Spleen (tissue), 11 donors: ENCODE results near the gene SLC25A41. TPM values are rescaled to one million over a fixed set of nuclear protein-coding genes. Genes with fewer than 3 reads are reported as not detected.

ENCODE experiments used
- DNase-seq: peaks from one replicate; pipeline ENCODE4 v3.0.0-alpha.2; 2020
- H3K27ac ChIP-seq, 8 donors: fragments of 200-600 bp; sonication (generic) in 7 of 8; 1 replicate in 4 of 8; 2 replicates in 4 of 8; pipeline versions ENCODE4 v1.5.0 to v1.8.0; 2016 to 2021; ENCODE audit warnings: inconsistent platforms in 4 of 8, mild to moderate bottlenecking in 4 of 8, moderate library complexity in 1 of 8
- H3K27me3 ChIP-seq, 7 donors: fragments of 200-600 bp; sonication (generic) in 6 of 7; replicated peaks in 1 of 7; 1 replicate in 4 of 7; 2 replicates in 3 of 7; pipeline versions ENCODE4 v1.5.0 to v1.8.0; 2016 to 2021; ENCODE audit warnings: inconsistent platforms in 3 of 7, mild to moderate bottlenecking in 1 of 7
- H3K36me3 ChIP-seq, 6 donors: fragments of 200-600 bp; sonication (generic) in 5 of 6; 1 replicate in 4 of 6; 2 replicates in 2 of 6; pipeline versions ENCODE4 v1.5.0 to v1.8.0; 2016 to 2021; ENCODE audit warnings: inconsistent platforms in 2 of 6
- H3K4me1 ChIP-seq, 6 donors: fragments of 200-600 bp; sonication (generic) in 5 of 6; 1 replicate in 3 of 6; 2 replicates in 3 of 6; pipeline versions ENCODE4 v1.5.0 to v1.8.0; 2016 to 2021; ENCODE audit warnings: inconsistent platforms in 3 of 6
- H3K4me3 ChIP-seq, 8 donors: fragments of 200-600 bp; sonication (generic) in 7 of 8; 1 replicate in 4 of 8; 2 replicates in 4 of 8; pipeline versions ENCODE4 v1.5.0 to v1.8.0; 2016 to 2021; ENCODE audit warnings: inconsistent platforms in 4 of 8, mild to moderate bottlenecking in 4 of 8, moderate library complexity in 2 of 8
- H3K9me3 ChIP-seq, 8 donors: fragments of 200-600 bp; sonication (generic) in 7 of 8; 1 replicate in 4 of 8; 2 replicates in 4 of 8; pipeline versions ENCODE4 v1.5.0 to v1.8.0; 2016 to 2021; ENCODE audit warnings: inconsistent platforms in 4 of 8
- CTCF ChIP-seq, 11 experiments: fragments of 200-600 bp in 7 of 11; fragments of 450-650 bp in 4 of 11; sonication (generic) in 4 of 11; IDR thresholded peaks in 8 of 11; conservative IDR thresholded peaks in 3 of 11; 1 replicate in 7 of 11; 2 replicates in 4 of 11; pipeline versions ENCODE4 v1.4.0 to v1.8.0; 2016 to 2021; ENCODE audit warnings: antibody characterized with exemption in 11 of 11, inconsistent platforms in 4 of 11, mild to moderate bottlenecking in 1 of 11
- POLR2A ChIP-seq, 3 donors: fragments of 450-650 bp; IDR thresholded peaks; one replicate each; pipeline ENCODE4 v1.5.1; 2017; ENCODE audit warnings: antibody characterized with exemption in 3 of 3, mild to moderate bottlenecking in 1 of 3
- POLR2AphosphoS5 ChIP-seq, 3 donors: sonication (generic); formaldehyde crosslinking; IDR thresholded peaks; one replicate each; pipeline ENCODE4 v1.5.1; 2017; ENCODE audit warnings: antibody characterized with exemption in 3 of 3
- WGBS, 5 donors: extraction: QIAGEN DNeasy Blood & Tissue Kit in 3 of 5; methylation state at CpG; one replicate each; pipeline versions ENCODE4 v1.1.5 to v1.1.7; 2013 to 2018; 5-methylcytosine and 5-hydroxymethylcytosine counted together
- intact Hi-C: fragments of 100-400 bp; cut with DNase I; formaldehyde crosslinking; loops from one replicate; pipeline ENCODE4 v1.15.0; 2023; ENCODE audit warnings: low total_unique reads
- polyA plus RNA-seq, 3 donors: library from polyadenylated mRNA; stranded (reverse); fragments of 200-250 nt; gene quantifications; one replicate each; pipeline ENCODE4 v1.2.1, GENCODE V29; 2013
- total RNA-seq, 7 donors: library from RNA; depleted of rRNA in 3 of 7; stranded (reverse); fragments of >200 nt in 3 of 7; fragmentation: NEBNext Ultra II Directional in 4 of 7; extraction: Animal tissue kit (Norgen Biotek cat#: 25700) in 4 of 7; gene quantifications; one replicate each; pipeline versions ENCODE4 v1.1.0 to v1.2.1, GENCODE V29; 2016 to 2021
- donor health status: healthy with polysubstance abuse.
- donor health status: DM: no; HTN: no; CAD: no; lungs with moderate emphysema.
- donor health status: DM: no; HTN: no; CAD: no.
- donor health status: Bipolar disorder and iron deficiency.
- donor health status: healthy.
- donor health status: DM: no; HTN: no; CAD: no.
- donor health status: DM: yes; HTN: yes; CAD: no.

Gene SLC25A41
- total and polyA plus RNA-seq, 10 donors = 0.18 to 0.77 (median 0.46) TPM; not detected in 6

GRCh38 chr19:6457958-6458694 lies 24.6 kb upstream of the SLC25A41 start:
- peaks cover 0 to 12% (median 0%) of the 10 kb centered on the region in 7 donors for H3K27me3 ChIP-seq
- DNase-seq = no peak
- H3K9me3 ChIP-seq = peaks cover 5 to 27% (median 22%) of the 10 kb centered on the region in 8 donors
- H3K36me3 ChIP-seq = peaks cover 3 to 33% (median 18%) of the 10 kb centered on the region in 6 donors
- WGBS, 5 donors = 73 to 82% (median 82%) methylated on average over 15 to 17 of the region's 17 CpGs
- peaks cover 6 to 33% (median 27%) of the 10 kb centered on the region in 6 donors for H3K4me1 ChIP-seq
- H3K4me3 ChIP-seq = peak overlapping the region in 4 of 8 donors; percentile 72 to 83 (median 78)
- TF ChIP-seq CTCF (IDR thresholded peaks at IDR 0.05 in 8 of 11, conservative IDR thresholded peaks at IDR 0.05 in 3 of 11) (no peak), POLR2AphosphoS5 (IDR thresholded peaks at IDR 0.05) (no peak), POLR2A (IDR thresholded peaks at IDR 0.05) (no peak)
- peak overlapping the region in 3 of 8 donors; percentile 1 to 90 (median 86) for H3K27ac ChIP-seq
- intact Hi-C loops = no loop called here

- Histone ChIP-seq H3K36me3 (peaks cover 3 to 43% (median 18%) of the 10 kb centered on the region in 6 donors), H3K27me3 (peaks cover 0 to 11% (median 0%) of the 10 kb centered on the region in 7 donors), H3K27ac (no peak overlapping the region), H3K4me1 (peaks cover 6 to 32% (median 27%) of the 10 kb centered on the region in 6 donors), H3K4me3 (no peak overlapping the region), H3K9me3 (peaks cover 5 to 30% (median 22%) of the 10 kb centered on the region in 8 donors)
- 90 to 97% (median 93%) methylated on average over 14 to 15 of the region's 15 CpGs for WGBS, 5 donors
- DNase-seq = no peak
- intact Hi-C loops = no loop called here
- no peak for TF ChIP-seq POLR2A (IDR thresholded peaks at IDR 0.05)
- TF ChIP-seq POLR2AphosphoS5 (IDR thresholded peaks at IDR 0.05) = no peak
- TF ChIP-seq CTCF (IDR thresholded peaks at IDR 0.05 in 8 of 11, conservative IDR thresholded peaks at IDR 0.05 in 3 of 11) = no peak
Measured at GRCh38 chr19:6455924-6456323, 22.4 kb upstream of the SLC25A41 start.

- H3K27ac ChIP-seq = no peak overlapping the region
- H3K4me3 ChIP-seq = no peak overlapping the region
- DNase-seq = no peak
- H3K36me3 ChIP-seq = peaks cover 3 to 48% (median 18%) of the 10 kb centered on the region in 6 donors
- H3K9me3 ChIP-seq = peaks cover 5 to 30% (median 22%) of the 10 kb centered on the region in 8 donors
- H3K4me1 ChIP-seq = peaks cover 3 to 14% (median 13%) of the 10 kb centered on the region in 6 donors
- H3K27me3 ChIP-seq = peaks cover 0 to 2% (median 0%) of the 10 kb centered on the region in 7 donors
- intact Hi-C loops = no loop called here
- WGBS, 5 donors = 97 to 100% (median 98%) methylated on average over 9 to 11 of the region's 11 CpGs
- no peak for TF ChIP-seq POLR2AphosphoS5 (IDR thresholded peaks at IDR 0.05)
- no peak for TF ChIP-seq CTCF (IDR thresholded peaks at IDR 0.05 in 8 of 11, conservative IDR thresholded peaks at IDR 0.05 in 3 of 11)
- no peak for TF ChIP-seq POLR2A (IDR thresholded peaks at IDR 0.05)
Measured at GRCh38 chr19:6453951-6454565, 20.5 kb upstream of the SLC25A41 start.

GRCh38 chr19:6452899-6453298 lies 19.3 kb upstream of the SLC25A41 start:
- Histone ChIP-seq H3K27me3 (no peaks in the 10 kb centered on the region), H3K27ac (no peak overlapping the region), H3K9me3 (peaks cover 5 to 30% (median 22%) of the 10 kb centered on the region in 8 donors), H3K4me1 (peaks cover 0 to 2% (median under 1%) of the 10 kb centered on the region in 6 donors), H3K36me3 (peaks cover 3 to 48% (median 18%) of the 10 kb centered on the region in 6 donors), H3K4me3 (no peak overlapping the region)
- TF ChIP-seq POLR2AphosphoS5 (IDR thresholded peaks at IDR 0.05) (no peak), POLR2A (IDR thresholded peaks at IDR 0.05) (no peak), CTCF (IDR thresholded peaks at IDR 0.05 in 8 of 11, conservative IDR thresholded peaks at IDR 0.05 in 3 of 11) (no peak)
- intact Hi-C loops = no loop called here
- 92 to 100% (median 98%) methylated on average over 2 of the region's 2 CpGs for WGBS, 5 donors
- no peak for DNase-seq
